HEK293 (cell line): ENCODE results near the gene ALOX15.

Source experiments
- ZNF366 ChIP-seq: fragments of 450-650 bp; formaldehyde crosslinking; conservative IDR thresholded peaks from 2 replicates; pipeline ENCODE4 v1.5.1; 2016; ENCODE audit warnings: missing biosample characterization, missing genetic modification characterization
- TF ChIP-seq, protein P1 (sequence below): fragments of 450-650 bp; formaldehyde crosslinking; IDR thresholded peaks from 2 replicates; pipeline ENCODE4 v1.5.1; 2016; ENCODE audit warnings: missing biosample characterization, missing genetic modification characterization

DNA sequence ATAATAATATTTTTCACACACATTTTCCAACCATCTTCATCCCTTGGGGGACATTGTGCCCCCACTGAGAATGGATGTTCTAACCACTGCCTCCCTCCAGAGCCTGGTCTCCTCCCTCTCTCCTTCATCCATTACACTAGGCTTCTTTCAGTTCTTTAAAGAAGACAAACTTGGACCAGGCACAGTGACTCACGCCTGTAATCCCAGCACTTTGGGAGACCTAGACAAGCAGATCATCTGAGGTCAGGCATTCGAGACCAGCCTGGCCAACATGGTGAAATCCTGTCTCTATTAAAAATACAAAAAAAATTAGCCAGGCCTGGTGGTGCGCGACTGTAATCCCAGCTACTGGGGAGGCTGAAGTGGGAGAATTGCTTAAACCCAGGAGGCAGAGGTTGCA, 6.5 kb downstream of the ALOX15 start:
- TF ChIP-seq, protein P1, sequence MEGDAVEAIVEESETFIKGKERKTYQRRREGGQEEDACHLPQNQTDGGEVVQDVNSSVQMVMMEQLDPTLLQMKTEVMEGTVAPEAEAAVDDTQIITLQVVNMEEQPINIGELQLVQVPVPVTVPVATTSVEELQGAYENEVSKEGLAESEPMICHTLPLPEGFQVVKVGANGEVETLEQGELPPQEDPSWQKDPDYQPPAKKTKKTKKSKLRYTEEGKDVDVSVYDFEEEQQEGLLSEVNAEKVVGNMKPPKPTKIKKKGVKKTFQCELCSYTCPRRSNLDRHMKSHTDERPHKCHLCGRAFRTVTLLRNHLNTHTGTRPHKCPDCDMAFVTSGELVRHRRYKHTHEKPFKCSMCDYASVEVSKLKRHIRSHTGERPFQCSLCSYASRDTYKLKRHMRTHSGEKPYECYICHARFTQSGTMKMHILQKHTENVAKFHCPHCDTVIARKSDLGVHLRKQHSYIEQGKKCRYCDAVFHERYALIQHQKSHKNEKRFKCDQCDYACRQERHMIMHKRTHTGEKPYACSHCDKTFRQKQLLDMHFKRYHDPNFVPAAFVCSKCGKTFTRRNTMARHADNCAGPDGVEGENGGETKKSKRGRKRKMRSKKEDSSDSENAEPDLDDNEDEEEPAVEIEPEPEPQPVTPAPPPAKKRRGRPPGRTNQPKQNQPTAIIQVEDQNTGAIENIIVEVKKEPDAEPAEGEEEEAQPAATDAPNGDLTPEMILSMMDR (tag by site-specific recombination): no peak
- TF ChIP-seq ZNF366 (tag by site-specific recombination): no peak
